SH-SY5Y (cell line): Measurements from ENCODE around the gene SLC24A4.

ENCODE experiments used
- GATA2 ChIP-seq: IDR thresholded peaks from 2 replicates; pipeline ENCODE4 v1.6.1; 2011; ENCODE audit warnings: mild to moderate bottlenecking, low read depth, low read length
- GATA3 ChIP-seq: IDR thresholded peaks from 2 replicates; pipeline ENCODE4 v1.6.1; 2011; ENCODE audit warnings: low read depth, mild to moderate bottlenecking, low read length, moderate library complexity

GRCh38 chr14:92494512-92494911 is 171.5 kb downstream of the SLC24A4 start:
- TF ChIP-seq GATA3: no peak
- TF ChIP-seq GATA2: no peak
